Smooth muscle cell of the brain vasculature (primary cell): Measurements from ENCODE around the gene SREBF2.

Experiments
- DNase-seq: peaks from one replicate; pipeline ENCODE4 v3.0.0-alpha.2; 2012; ENCODE audit warnings: low read depth, low spot score

The SREBF2 gene

DNA sequence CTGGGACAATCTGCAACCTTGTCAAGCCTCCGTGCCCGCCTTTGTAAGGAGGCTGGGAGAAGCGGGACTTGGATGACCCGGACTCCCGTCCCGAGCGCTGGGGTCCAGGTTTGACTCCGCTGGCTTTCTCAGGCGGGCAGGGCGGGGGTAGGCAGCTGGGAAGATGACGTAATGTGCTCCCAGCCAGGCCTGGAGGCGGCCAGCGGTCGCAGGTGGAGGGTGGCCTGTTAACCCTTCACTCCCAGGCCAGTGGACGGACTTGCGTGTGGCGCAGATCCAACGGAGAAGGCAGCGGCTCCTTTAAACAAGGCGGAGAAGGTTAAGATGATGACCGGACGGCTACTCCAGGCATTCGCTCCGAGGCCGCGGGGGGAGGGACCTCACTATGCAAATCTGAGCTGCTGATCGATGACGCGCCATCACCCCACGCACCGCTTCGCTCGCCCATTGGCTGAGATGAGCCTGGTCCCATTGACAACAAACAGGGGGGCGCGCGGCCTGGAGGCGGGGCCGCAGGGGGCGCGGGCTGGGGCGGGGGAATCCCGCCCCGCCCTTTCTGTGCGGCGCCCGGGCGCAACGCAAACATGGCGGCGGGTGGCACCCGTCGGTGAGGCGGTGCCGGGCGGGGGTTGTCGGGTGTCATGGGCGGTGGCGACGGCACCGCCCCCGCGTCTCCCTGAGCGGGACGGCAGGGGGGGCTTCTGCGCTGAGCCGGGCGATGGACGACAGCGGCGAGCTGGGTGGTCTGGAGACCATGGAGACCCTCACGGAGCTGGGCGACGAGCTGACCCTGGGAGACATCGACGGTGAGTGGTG, at the start of gene SREBF2:
SREBF2 (plus strand) TSS at position 553 of the 816 bp plus-strand sequence; CDS start at position 719, 166 bp downstream.
- DNase-seq: peak; percentile 100

DNA sequence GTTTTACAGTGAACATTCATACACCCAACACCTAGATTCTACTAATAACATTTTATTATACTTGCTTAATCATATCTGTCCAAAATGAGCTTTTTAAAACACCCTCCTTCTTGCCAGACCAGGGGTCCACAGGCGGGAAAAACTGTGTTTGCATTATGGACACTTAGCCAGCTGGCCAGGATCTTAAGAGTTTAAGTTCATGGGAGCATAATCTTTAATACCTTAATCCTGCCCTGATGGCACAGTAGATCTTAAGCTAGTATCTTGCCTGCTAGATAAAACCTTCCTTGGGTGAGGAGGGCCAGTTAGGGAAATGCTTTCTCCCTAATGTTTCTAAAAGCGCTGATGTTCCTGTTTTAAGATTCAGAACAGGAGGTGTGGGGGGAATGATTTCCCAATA, 45.6 kb upstream of the SREBF2 start:
- DNase-seq: no peak

DNA sequence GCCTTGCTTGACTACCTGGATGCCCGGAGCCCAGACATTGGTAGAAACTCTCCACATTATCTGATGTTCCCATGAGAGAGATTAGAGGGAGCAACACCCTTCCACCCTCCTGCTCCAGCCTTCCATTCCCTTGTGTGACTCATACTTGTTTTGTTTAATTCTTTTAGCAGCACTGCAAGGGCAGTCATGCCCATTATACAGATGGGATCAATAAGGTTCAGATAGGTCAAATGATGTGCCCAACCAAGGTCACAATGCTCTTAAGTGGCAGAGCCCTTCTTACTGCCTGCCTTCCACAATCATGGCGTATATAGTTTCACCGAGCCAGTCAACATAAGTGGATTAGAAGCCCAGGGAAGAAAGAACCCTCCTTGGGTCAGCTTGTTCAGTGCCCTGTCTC, 39.0 kb upstream of the SREBF2 start:
- DNase-seq: no peak

GRCh38 chr22:41798736-41799135, 34.2 kb upstream of the SREBF2 start:
- no peak for DNase-seq

DNA sequence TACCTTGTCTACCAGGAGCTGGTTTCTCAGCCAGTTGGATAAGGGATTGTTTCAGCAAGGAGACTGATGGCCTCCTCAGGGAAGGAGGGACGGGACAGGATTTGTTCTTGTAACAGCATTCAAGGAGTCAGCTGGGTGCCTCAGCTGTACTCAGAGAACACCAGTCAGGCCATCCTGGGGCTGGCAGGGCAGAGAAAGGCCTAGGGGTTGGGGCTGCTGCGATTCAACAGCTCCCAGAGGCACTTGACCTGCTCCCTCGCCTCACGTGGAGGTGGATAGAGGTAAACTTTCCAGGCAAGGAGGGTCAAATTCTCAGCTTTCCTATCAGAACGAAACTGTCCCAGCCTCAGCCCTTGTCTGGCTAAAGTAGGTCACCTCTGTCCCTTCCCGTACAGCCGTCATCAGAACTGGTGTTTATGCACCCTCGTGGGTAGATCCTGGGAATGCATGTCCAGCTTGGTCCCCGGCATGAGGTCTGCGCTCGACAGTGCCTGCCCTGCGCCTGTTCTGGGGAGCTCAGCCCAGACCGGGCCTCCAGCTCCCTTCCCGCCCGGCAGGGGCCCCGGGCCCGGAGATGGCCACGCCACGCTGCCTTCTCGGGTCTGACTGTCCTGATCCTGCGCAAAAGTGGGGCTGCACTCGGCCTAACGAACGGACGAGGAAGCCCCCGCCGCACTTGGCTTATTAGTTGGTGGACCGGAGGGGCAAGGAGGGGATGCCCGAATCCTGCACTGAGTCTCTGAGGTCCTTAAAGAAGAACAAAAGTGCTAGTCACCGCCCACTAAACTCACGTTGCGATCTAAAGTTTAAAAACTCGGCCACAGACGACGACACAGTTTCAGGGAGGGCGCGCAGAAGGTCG, 33.2 kb upstream of the SREBF2 start:
- DNase-seq: no peak

- peak; percentile 57 for DNase-seq
Measured at GRCh38 chr22:41800348-41801146, 32.4 kb upstream of the SREBF2 start, which contains the start of gene CCDC134. CCDC134 (plus strand) TSS chr22:41800679; CDS start chr22:41808891, 8,212 bp downstream.

- DNase-seq: no peak
Measured at GRCh38 chr22:41801147-41801819, 31.6 kb upstream of the SREBF2 start.

DNA sequence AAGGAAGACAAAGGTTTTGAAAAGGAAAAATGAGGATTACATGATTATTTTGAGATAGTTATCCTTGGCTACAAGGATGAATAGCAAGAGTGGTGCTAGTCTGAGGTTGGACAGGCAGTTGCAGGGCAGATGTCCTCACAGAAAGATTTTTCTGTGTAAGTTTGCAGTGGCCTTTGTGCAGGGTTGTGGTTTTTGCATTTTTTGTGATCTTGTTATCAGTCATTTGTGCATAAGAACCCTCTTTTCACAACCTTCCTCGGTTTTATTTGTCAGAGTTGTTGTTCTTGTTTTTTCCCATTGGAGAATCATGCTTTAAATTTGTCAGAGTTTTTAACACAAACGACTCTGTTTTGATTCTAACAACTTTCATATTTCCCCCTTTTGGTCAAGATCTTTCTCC, 31.0 kb upstream of the SREBF2 start:
- DNase-seq: no peak

GRCh38 chr22:41805639-41806038, 27.3 kb upstream of the SREBF2 start:
- no peak for DNase-seq

GRCh38 chr22:41808400-41808799, 24.5 kb upstream of the SREBF2 start:
- DNase-seq: no peak

GRCh38 chr22:41810022-41810421, 22.9 kb upstream of the SREBF2 start:
- DNase-seq: no peak

- no peak for DNase-seq
Measured at GRCh38 chr22:41812805-41813545, 19.9 kb upstream of the SREBF2 start.

DNA sequence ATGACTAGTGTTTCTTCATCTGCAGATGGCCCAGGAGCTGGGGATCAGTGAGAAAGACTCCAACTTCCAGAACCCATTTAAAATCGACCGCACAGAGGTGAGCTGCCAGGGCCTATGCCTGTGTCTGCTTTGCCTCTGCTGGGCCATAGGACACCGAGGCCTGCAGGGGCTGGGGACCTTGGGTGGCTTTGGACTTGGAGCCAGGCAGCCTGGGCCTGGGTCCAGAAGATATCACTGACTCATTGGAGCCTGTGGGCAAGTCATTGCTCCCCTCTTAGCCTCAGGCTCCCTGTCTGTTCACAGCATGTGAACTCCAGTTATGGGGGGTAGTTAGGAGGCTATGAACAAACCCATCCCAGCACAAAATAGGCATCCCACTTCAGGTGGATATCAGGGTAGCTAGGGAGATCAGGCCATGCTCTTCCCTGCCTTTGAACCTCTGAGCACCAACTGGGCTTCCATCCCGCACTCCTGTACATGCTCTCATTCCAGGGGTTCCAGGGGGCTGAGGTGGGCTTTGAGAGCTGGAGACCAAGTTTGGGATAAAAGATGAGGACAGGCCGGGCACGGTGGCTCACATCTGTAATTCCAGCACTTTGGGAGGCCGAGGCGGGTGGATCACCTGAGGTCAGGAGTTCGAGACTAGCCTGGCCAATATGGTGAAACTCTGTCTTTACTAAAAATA, 19.0 kb upstream of the SREBF2 start:
- DNase-seq: no peak

GRCh38 chr22:41815716-41816115, 17.2 kb upstream of the SREBF2 start:
- DNase-seq: no peak

GRCh38 chr22:41816241-41816640, 16.7 kb upstream of the SREBF2 start:
- no peak for DNase-seq

DNA sequence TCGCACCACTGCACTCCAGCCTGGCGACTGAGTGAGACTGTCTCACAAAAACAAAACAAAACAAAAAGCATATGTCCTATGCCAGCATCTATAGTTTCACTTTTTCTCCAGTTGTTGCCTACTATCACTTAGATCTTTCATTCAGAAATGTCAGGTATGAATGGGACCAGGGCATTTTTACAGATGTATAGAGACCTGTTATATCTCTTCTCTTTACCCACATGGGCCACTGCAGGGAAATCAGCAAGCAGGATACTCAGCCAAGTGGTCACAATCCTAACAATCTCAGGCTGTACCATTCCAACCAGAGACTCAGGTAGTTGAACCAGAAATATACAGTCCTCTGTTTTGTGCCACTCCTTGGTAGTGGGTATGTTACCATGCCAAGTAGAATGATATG, 16.0 kb upstream of the SREBF2 start:
- no peak for DNase-seq

GRCh38 chr22:41818011-41818410, 14.9 kb upstream of the SREBF2 start:
- DNase-seq: no peak

DNA sequence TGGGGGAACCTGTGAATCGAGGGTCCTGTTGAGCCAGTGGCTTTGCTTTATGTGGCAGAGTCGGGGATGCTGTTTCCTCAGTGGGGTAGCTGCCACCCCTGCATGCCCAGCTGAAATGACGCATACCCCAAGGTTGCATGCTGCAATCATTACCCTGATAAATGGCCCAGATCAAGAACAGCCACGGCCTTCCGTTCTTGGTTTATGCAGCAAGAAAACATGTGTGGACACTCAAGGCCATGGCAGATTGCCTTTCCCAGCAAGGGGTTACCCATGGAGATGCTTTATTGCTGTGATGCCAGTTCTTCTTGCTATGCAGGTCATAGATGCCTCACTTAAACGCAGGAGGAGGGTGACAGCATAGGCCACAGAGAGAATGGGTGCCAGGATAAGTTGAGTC, 14.3 kb upstream of the SREBF2 start:
- no peak for DNase-seq

DNA sequence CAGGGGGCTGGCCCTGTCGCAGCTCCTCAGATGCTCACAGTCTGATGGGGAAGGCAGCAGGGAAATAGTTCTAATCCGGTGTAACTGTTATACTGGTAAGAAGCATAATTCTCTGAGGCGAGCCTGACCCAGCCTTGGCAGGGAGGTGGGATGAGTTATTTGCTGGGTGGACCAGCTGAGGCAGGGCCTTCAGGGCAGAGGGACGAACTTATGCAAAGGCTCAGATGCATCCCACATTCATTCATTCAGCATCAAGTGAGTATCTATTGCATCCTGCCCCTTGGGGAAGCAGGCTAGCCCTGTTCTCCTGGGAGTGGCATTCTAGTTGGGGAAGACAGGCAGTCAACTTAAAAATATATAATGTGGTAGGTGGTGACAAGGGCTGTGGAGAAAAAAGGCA, 13.6 kb upstream of the SREBF2 start:
- no peak for DNase-seq

GRCh38 chr22:41820447-41820846, 12.5 kb upstream of the SREBF2 start:
- no peak for DNase-seq
